Kidney epithelial cell (primary cell): Measurements from ENCODE around the gene MYBPC1. TPM values are rescaled to one million over a fixed set of nuclear protein-coding genes. Genes with fewer than 3 reads are reported as not detected.

Source experiments
- DNase-seq: peaks from one replicate; pipeline ENCODE4 v3.0.0-alpha.2; 2010; ENCODE audit warnings: low read depth
- H3K27me3 ChIP-seq: 2 replicates; pipeline ENCODE4 v1.6.0; 2011; ENCODE audit warnings: low read length; ENCODE audit not compliant: control insufficient read depth, insufficient read depth
- H3K36me3 ChIP-seq: 2 replicates; pipeline ENCODE4 v1.5.1; 2011; ENCODE audit warnings: low read length; ENCODE audit not compliant: control insufficient read depth, insufficient read depth
- H3K4me3 ChIP-seq: 2 replicates; pipeline ENCODE4 v1.5.1; 2011; ENCODE audit warnings: low read depth, mild to moderate bottlenecking, control low read depth, low read length
- CTCF ChIP-seq: IDR thresholded peaks from 2 replicates; pipeline ENCODE4 v1.5.1; 2011; ENCODE audit warnings: mild to moderate bottlenecking, moderate library complexity, low read length, control low read depth, inconsistent platforms; ENCODE audit not compliant: insufficient read depth, poor library complexity, severe bottlenecking
- total RNA-seq: library from RNA; depleted of rRNA; stranded (reverse); fragments of >200 nt; gene quantifications from 2 replicates; pipeline ENCODE4 v1.2.3, GENCODE V29; 2015

Gene MYBPC1
- total RNA-seq, 1 donor from 2014 or later, result not detected

GRCh38 chr12:101710288-101710687 is 115.5 kb downstream of the MYBPC1 start:
- Histone ChIP-seq H3K27me3 (no peaks in the 10 kb centered on the region), H3K4me3 (no peak overlapping the region), H3K36me3 (no peaks in the 10 kb centered on the region)
- TF ChIP-seq CTCF, result no peak
- no peak for DNase-seq

- TF ChIP-seq CTCF, result no peak
- H3K27me3 ChIP-seq, result no peaks in the 10 kb centered on the region
- DNase-seq, result no peak
- no peak overlapping the region for H3K4me3 ChIP-seq
- H3K36me3 ChIP-seq, result no peaks in the 10 kb centered on the region
These were observed 118.4 kb downstream of the MYBPC1 start for GRCh38 chr12:101713059-101713682.

GRCh38 chr12:101713930-101714329 is 119.2 kb downstream of the MYBPC1 start:
- H3K36me3 ChIP-seq, result no peaks in the 10 kb centered on the region
- TF ChIP-seq CTCF, result no peak
- H3K27me3 ChIP-seq, result no peaks in the 10 kb centered on the region
- no peak overlapping the region for H3K4me3 ChIP-seq
- no peak for DNase-seq

- Histone ChIP-seq H3K36me3 (no peaks in the 10 kb centered on the region), H3K4me3 (no peak overlapping the region), H3K27me3 (no peaks in the 10 kb centered on the region)
- no peak for DNase-seq
- TF ChIP-seq CTCF, result no peak
These were observed 120.2 kb downstream of the MYBPC1 start for GRCh38 chr12:101714877-101715444.

GRCh38 chr12:101719566-101719965 is 124.8 kb downstream of the MYBPC1 start:
- Histone ChIP-seq H3K36me3 (no peaks in the 10 kb centered on the region), H3K4me3 (no peak overlapping the region), H3K27me3 (no peaks in the 10 kb centered on the region)
- TF ChIP-seq CTCF, result no peak
- no peak for DNase-seq

- no peak for TF ChIP-seq CTCF
- no peak for DNase-seq
- no peaks in the 10 kb centered on the region for H3K36me3 ChIP-seq
- no peaks in the 10 kb centered on the region for H3K27me3 ChIP-seq
- no peak overlapping the region for H3K4me3 ChIP-seq
These were observed 125.3 kb downstream of the MYBPC1 start for GRCh38 chr12:101720118-101720517.
